ENCODE data around the gene AUTS2. TPM values are rescaled to one million over a fixed set of nuclear protein-coding genes. Genes with fewer than 3 reads are reported as not detected.

Gene AUTS2
- total RNA-seq, 1 experiment from 2014 or later = 2.2 TPM

GRCh38 chr7:69868921-69869320 is 270.6 kb downstream of the AUTS2 start:
- H3K9me3 ChIP-seq = no peaks in the 10 kb centered on the region
- no peaks in the 10 kb centered on the region for H3K36me3 ChIP-seq
- DNase-seq = no peak
- no peak overlapping the region for H3K4me3 ChIP-seq
- H3K27me3 ChIP-seq = no peaks in the 10 kb centered on the region

GRCh38 chr7:69871213-69871885 is 273.1 kb downstream of the AUTS2 start:
- H3K36me3 ChIP-seq = no peaks in the 10 kb centered on the region
- peak; percentile 34 for DNase-seq
- H3K4me3 ChIP-seq = no peak overlapping the region
- no peaks in the 10 kb centered on the region for H3K27me3 ChIP-seq
- H3K9me3 ChIP-seq = no peaks in the 10 kb centered on the region

- no peak for DNase-seq
- Histone ChIP-seq H3K9me3 (no peaks in the 10 kb centered on the region), H3K4me3 (no peak overlapping the region), H3K36me3 (no peaks in the 10 kb centered on the region), H3K27me3 (no peaks in the 10 kb centered on the region)
Measured at GRCh38 chr7:69871886-69872569, 273.8 kb downstream of the AUTS2 start.

- Histone ChIP-seq H3K27me3 (no peaks in the 10 kb centered on the region), H3K36me3 (no peaks in the 10 kb centered on the region)
- DNase-seq = no peak
Measured at GRCh38 chr7:69873512-69873911, 275.2 kb downstream of the AUTS2 start.

GRCh38 chr7:69878015-69878414 is 279.7 kb downstream of the AUTS2 start:
- Histone ChIP-seq H3K27me3 (no peaks in the 10 kb centered on the region), H3K36me3 (no peaks in the 10 kb centered on the region), H3K4me3 (no peak overlapping the region), H3K9me3 (no peaks in the 10 kb centered on the region)
- DNase-seq = no peak

More at GRCh38 chr7:69873512-69873911, 275.2 kb downstream of the AUTS2 start:
- Histone ChIP-seq H3K9me3 (no peaks in the 10 kb centered on the region), H3K4me3 (no peak overlapping the region)

GRCh38 chr7:69878591-69878990 is 280.3 kb downstream of the AUTS2 start:
- H3K27me3 ChIP-seq = no peaks in the 10 kb centered on the region
- DNase-seq = no peak
- H3K9me3 ChIP-seq = no peaks in the 10 kb centered on the region
- no peak overlapping the region for H3K4me3 ChIP-seq
- H3K36me3 ChIP-seq = no peaks in the 10 kb centered on the region

- no peak for DNase-seq
- no peaks in the 10 kb centered on the region for H3K27me3 ChIP-seq
- H3K9me3 ChIP-seq = no peaks in the 10 kb centered on the region
- no peak overlapping the region for H3K4me3 ChIP-seq
- H3K36me3 ChIP-seq = no peaks in the 10 kb centered on the region
Measured at GRCh38 chr7:69879989-69880388, 281.7 kb downstream of the AUTS2 start.

- no peak for DNase-seq
- H3K36me3 ChIP-seq = no peaks in the 10 kb centered on the region
- no peaks in the 10 kb centered on the region for H3K27me3 ChIP-seq
- no peaks in the 10 kb centered on the region for H3K9me3 ChIP-seq
- no peak overlapping the region for H3K4me3 ChIP-seq
Measured at GRCh38 chr7:69880840-69881239, 282.6 kb downstream of the AUTS2 start.

GRCh38 chr7:69882269-69882668 is 284.0 kb downstream of the AUTS2 start:
- Histone ChIP-seq H3K9me3 (no peaks in the 10 kb centered on the region), H3K4me3 (no peak overlapping the region), H3K27me3 (no peaks in the 10 kb centered on the region), H3K36me3 (no peaks in the 10 kb centered on the region)
- no peak for DNase-seq

GRCh38 chr7:69883399-69883891 is 285.2 kb downstream of the AUTS2 start:
- no peak for DNase-seq
- no peaks in the 10 kb centered on the region for H3K27me3 ChIP-seq
- no peaks in the 10 kb centered on the region for H3K36me3 ChIP-seq

GRCh38 chr7:69885431-69885830 is 287.2 kb downstream of the AUTS2 start:
- H3K4me3 ChIP-seq = no peak overlapping the region
- no peaks in the 10 kb centered on the region for H3K9me3 ChIP-seq
- no peaks in the 10 kb centered on the region for H3K27me3 ChIP-seq
- no peak for DNase-seq
- no peaks in the 10 kb centered on the region for H3K36me3 ChIP-seq

More at GRCh38 chr7:69883399-69883891, 285.2 kb downstream of the AUTS2 start:
- no peak overlapping the region for H3K4me3 ChIP-seq
- H3K9me3 ChIP-seq = no peaks in the 10 kb centered on the region

GRCh38 chr7:69889338-69889975 is 291.2 kb downstream of the AUTS2 start:
- Histone ChIP-seq H3K27me3 (no peaks in the 10 kb centered on the region), H3K36me3 (no peaks in the 10 kb centered on the region), H3K4me3 (no peak overlapping the region), H3K9me3 (no peaks in the 10 kb centered on the region)
- DNase-seq = no peak

- H3K9me3 ChIP-seq = no peaks in the 10 kb centered on the region
- no peak overlapping the region for H3K4me3 ChIP-seq
- DNase-seq = no peak
- no peaks in the 10 kb centered on the region for H3K27me3 ChIP-seq
- H3K36me3 ChIP-seq = no peaks in the 10 kb centered on the region
Measured at GRCh38 chr7:69889976-69890351, 291.7 kb downstream of the AUTS2 start.

- Histone ChIP-seq H3K36me3 (no peaks in the 10 kb centered on the region), H3K4me3 (no peak overlapping the region), H3K9me3 (no peaks in the 10 kb centered on the region), H3K27me3 (no peaks in the 10 kb centered on the region)
- DNase-seq = no peak
Measured at GRCh38 chr7:69892790-69893189, 294.5 kb downstream of the AUTS2 start.

- H3K27me3 ChIP-seq = no peaks in the 10 kb centered on the region
- H3K36me3 ChIP-seq = no peaks in the 10 kb centered on the region
- no peaks in the 10 kb centered on the region for H3K9me3 ChIP-seq
- H3K4me3 ChIP-seq = no peak overlapping the region
- DNase-seq = no peak
Measured at GRCh38 chr7:69893906-69894305, 295.6 kb downstream of the AUTS2 start.

- H3K9me3 ChIP-seq = no peaks in the 10 kb centered on the region
- no peak for DNase-seq
- H3K4me3 ChIP-seq = no peak overlapping the region
- H3K27me3 ChIP-seq = no peaks in the 10 kb centered on the region
- H3K36me3 ChIP-seq = no peaks in the 10 kb centered on the region
Measured at GRCh38 chr7:69895446-69895845, 297.2 kb downstream of the AUTS2 start.

GRCh38 chr7:69896121-69896520 is 297.8 kb downstream of the AUTS2 start:
- no peaks in the 10 kb centered on the region for H3K36me3 ChIP-seq
- no peaks in the 10 kb centered on the region for H3K27me3 ChIP-seq
- H3K9me3 ChIP-seq = no peaks in the 10 kb centered on the region
- no peak overlapping the region for H3K4me3 ChIP-seq
- DNase-seq = no peak

All from MG63 (cell line).